Vagina (tissue), 2 donors: ENCODE data around the gene B4GALT3. TPM values are rescaled to one million over a fixed set of nuclear protein-coding genes. Genes with fewer than 3 reads are reported as not detected.

Source experiments
- DNase-seq, 2 donors: peaks; one replicate each; pipeline ENCODE4 v3.0.0-alpha.2; 2017; ENCODE audit errors: extremely low spot score in 2 of 2
- H3K27ac ChIP-seq: fragments of 200-600 bp; sonication (generic); one replicate; pipeline ENCODE4 v1.5.1; 2019
- H3K27me3 ChIP-seq: fragments of 200-600 bp; sonication (generic); one replicate; pipeline ENCODE4 v1.5.1; 2019
- H3K36me3 ChIP-seq, 2 donors: fragments of 200-600 bp; sonication (generic); one replicate each; pipeline ENCODE4 v1.5.1; 2017 to 2019
- H3K4me1 ChIP-seq: fragments of 200-600 bp; sonication (generic); one replicate; pipeline ENCODE4 v1.5.1; 2019
- H3K4me3 ChIP-seq, 2 donors: fragments of 200-600 bp; sonication (generic); 1 replicate in 1 of 2; 2 replicates in 1 of 2; pipeline ENCODE4 v1.5.1; 2016 to 2019
- H3K9me3 ChIP-seq: fragments of 200-600 bp; sonication (generic); one replicate; pipeline ENCODE4 v1.5.1; 2019
- POLR2A ChIP-seq, 2 donors: fragments of 450-650 bp; IDR thresholded peaks; one replicate each; pipeline ENCODE4 v1.6.1; 2017; ENCODE audit warnings: antibody characterized with exemption in 2 of 2, mild to moderate bottlenecking in 2 of 2, moderate library complexity in 2 of 2
- POLR2AphosphoS5 ChIP-seq, 2 donors: sonication (generic); formaldehyde crosslinking; IDR thresholded peaks; one replicate each; pipeline ENCODE4 v1.9.0; 2017; ENCODE audit warnings: antibody characterized with exemption in 2 of 2, mild to moderate bottlenecking in 2 of 2, low read depth in 1 of 2; ENCODE audit not compliant: insufficient read depth in 1 of 2
- intact Hi-C: fragments of 100-400 bp; cut with DNase I; formaldehyde crosslinking; loops from one replicate; pipeline ENCODE4 v1.15.1; 2023
- total RNA-seq: library from RNA; depleted of rRNA; stranded (reverse); fragments of >200 nt; gene quantifications from one replicate; pipeline ENCODE4 v1.2.3, GENCODE V29; 2016
- TF ChIP-seq, protein P1 (sequence below), 3 experiments: fragments of 450-650 bp in 2 of 3; fragments of 200-600 bp in 1 of 3; sonication (generic) in 1 of 3; IDR thresholded peaks; one replicate each; pipeline ENCODE4 v1.5.1; 2017 to 2019; ENCODE audit warnings: antibody characterized with exemption in 3 of 3, mild to moderate bottlenecking in 2 of 3, moderate library complexity in 2 of 3

The B4GALT3 gene
- total RNA-seq, 1 donor from 2014 or later, result 16.2 TPM

- intact Hi-C loops, result loop anchor here (10.0 kb wide), 1 partner anchor 194 kb away; no protein-coding TSS in a partner anchor
- Histone ChIP-seq H3K36me3 (peaks cover 0 to 16% of the 10 kb centered on the region in 2 donors), H3K4me1 (peaks cover 32% of the 10 kb centered on the region), H3K27ac (peak overlapping the region; percentile 20), H3K4me3 (no peak overlapping the region), H3K9me3 (no peaks in the 10 kb centered on the region), H3K27me3 (no peaks in the 10 kb centered on the region)
- TF ChIP-seq POLR2A (IDR thresholded peaks at IDR 0.05) (no peak), POLR2AphosphoS5 (IDR thresholded peaks at IDR 0.05; ENCODE audit: insufficient read depth in 1 of 2, low read depth in 1 of 2) (peak in 1 of 2 donors; percentile 64)
- TF ChIP-seq, protein P1, sequence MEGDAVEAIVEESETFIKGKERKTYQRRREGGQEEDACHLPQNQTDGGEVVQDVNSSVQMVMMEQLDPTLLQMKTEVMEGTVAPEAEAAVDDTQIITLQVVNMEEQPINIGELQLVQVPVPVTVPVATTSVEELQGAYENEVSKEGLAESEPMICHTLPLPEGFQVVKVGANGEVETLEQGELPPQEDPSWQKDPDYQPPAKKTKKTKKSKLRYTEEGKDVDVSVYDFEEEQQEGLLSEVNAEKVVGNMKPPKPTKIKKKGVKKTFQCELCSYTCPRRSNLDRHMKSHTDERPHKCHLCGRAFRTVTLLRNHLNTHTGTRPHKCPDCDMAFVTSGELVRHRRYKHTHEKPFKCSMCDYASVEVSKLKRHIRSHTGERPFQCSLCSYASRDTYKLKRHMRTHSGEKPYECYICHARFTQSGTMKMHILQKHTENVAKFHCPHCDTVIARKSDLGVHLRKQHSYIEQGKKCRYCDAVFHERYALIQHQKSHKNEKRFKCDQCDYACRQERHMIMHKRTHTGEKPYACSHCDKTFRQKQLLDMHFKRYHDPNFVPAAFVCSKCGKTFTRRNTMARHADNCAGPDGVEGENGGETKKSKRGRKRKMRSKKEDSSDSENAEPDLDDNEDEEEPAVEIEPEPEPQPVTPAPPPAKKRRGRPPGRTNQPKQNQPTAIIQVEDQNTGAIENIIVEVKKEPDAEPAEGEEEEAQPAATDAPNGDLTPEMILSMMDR (IDR thresholded peaks at IDR 0.05), result no peak
- no peak for DNase-seq
Observed at GRCh38 chr1:161190962-161191521, 13.7 kb upstream of the B4GALT3 start.

DNA sequence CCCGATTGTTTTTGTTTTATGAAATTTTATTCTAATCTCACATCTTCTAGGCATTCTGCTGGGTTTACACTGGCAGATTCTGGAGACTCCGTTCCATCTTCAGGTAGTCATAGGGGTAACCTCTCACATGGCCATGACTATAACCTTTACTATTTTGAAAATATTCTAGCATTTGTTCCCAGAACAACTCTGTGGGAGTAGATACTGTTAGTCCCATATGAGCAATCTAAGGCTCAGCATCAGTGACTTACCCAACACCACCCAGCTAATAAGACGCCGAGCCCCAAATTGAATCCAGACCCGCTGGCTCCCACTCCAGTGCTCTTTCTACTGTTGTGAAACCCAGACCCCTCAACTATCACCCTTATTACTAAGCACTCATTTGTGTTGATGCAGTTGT is 11.7 kb upstream of the B4GALT3 start:
- Histone ChIP-seq H3K9me3 (no peaks in the 10 kb centered on the region), H3K4me3 (no peak overlapping the region), H3K27ac (no peak overlapping the region), H3K4me1 (peaks cover 37% of the 10 kb centered on the region), H3K36me3 (peaks cover 0 to 16% of the 10 kb centered on the region in 2 donors), H3K27me3 (no peaks in the 10 kb centered on the region)
- no peak for DNase-seq
- TF ChIP-seq, protein P1 (IDR thresholded peaks at IDR 0.05), result no peak
- TF ChIP-seq POLR2AphosphoS5 (IDR thresholded peaks at IDR 0.05; ENCODE audit: insufficient read depth in 1 of 2, low read depth in 1 of 2) (no peak), POLR2A (IDR thresholded peaks at IDR 0.05) (no peak)
- intact Hi-C loops, result no loop called here

DNA sequence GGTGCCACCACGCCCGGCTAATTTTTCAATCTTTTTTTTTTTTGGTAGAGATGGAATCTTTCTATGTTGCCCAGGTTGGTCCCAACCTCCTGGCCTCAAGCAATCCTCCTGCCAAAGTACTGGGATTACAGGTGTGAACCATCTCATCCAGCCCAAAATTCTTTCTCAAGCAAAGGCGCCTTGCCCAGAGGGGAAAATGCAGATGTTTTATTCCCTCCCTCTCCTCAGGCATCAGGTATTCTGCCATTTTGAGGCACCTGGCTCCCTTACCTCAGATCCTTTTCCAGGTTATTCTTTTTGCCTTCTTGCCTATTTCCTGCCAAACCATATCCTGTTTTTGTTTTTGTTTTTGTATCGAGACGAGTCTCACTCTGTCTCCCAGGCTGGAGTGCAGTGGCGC is 11.1 kb upstream of the B4GALT3 start:
- H3K27ac ChIP-seq, result no peak overlapping the region
- peaks cover 31% of the 10 kb centered on the region for H3K4me1 ChIP-seq
- TF ChIP-seq POLR2A (IDR thresholded peaks at IDR 0.05), result no peak
- no peak for TF ChIP-seq POLR2AphosphoS5 (IDR thresholded peaks at IDR 0.05; ENCODE audit: insufficient read depth in 1 of 2, low read depth in 1 of 2)
- TF ChIP-seq, protein P1 (IDR thresholded peaks at IDR 0.05), result no peak
- no peak overlapping the region for H3K4me3 ChIP-seq
- DNase-seq, result no peak
- no peaks in the 10 kb centered on the region for H3K27me3 ChIP-seq
- H3K36me3 ChIP-seq, result peaks cover 0 to 14% of the 10 kb centered on the region in 2 donors
- H3K9me3 ChIP-seq, result no peaks in the 10 kb centered on the region
- intact Hi-C loops, result no loop called here

DNA sequence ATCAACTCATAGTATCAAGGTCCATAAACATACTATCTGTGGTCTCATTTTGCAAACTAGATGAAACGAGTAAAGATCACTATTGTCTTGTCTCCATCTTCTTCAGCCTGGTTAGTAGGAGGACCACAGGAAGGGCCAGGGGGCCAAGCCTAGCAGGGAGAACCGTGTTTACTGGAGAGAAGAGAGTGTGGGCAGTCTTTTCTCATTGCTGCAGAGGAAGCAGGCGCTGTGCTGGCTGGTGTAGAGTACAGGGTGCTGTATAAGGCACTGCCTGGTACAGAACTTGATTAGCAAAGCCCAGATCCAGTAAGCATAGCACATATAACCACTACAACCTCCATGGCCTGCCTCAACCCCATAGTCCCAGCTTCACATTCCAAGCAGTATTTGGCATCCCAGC is 10.0 kb upstream of the B4GALT3 start:
- H3K36me3 ChIP-seq, result peaks cover 0 to 8% of the 10 kb centered on the region in 2 donors
- peaks cover 31% of the 10 kb centered on the region for H3K4me1 ChIP-seq
- intact Hi-C loops, result no loop called here
- H3K27me3 ChIP-seq, result no peaks in the 10 kb centered on the region
- H3K9me3 ChIP-seq, result no peaks in the 10 kb centered on the region
- no peak for DNase-seq
- TF ChIP-seq, protein P1 (IDR thresholded peaks at IDR 0.05), result no peak
- no peak for TF ChIP-seq POLR2A (IDR thresholded peaks at IDR 0.05)
- TF ChIP-seq POLR2AphosphoS5 (IDR thresholded peaks at IDR 0.05; ENCODE audit: insufficient read depth in 1 of 2, low read depth in 1 of 2), result no peak
- H3K27ac ChIP-seq, result peak overlapping the region; percentile 60
- H3K4me3 ChIP-seq, result no peak overlapping the region

- intact Hi-C loops, result no loop called here
- peaks cover 0 to 3% of the 10 kb centered on the region in 2 donors for H3K36me3 ChIP-seq
- no peaks in the 10 kb centered on the region for H3K27me3 ChIP-seq
- TF ChIP-seq POLR2A (IDR thresholded peaks at IDR 0.05) (no peak), POLR2AphosphoS5 (IDR thresholded peaks at IDR 0.05; ENCODE audit: insufficient read depth in 1 of 2, low read depth in 1 of 2) (no peak)
- TF ChIP-seq, protein P1 (IDR thresholded peaks at IDR 0.05), result no peak
- DNase-seq, result no peak
- no peaks in the 10 kb centered on the region for H3K9me3 ChIP-seq
- peaks cover 30% of the 10 kb centered on the region for H3K4me1 ChIP-seq
- H3K27ac ChIP-seq, result peak overlapping the region; percentile 60
- H3K4me3 ChIP-seq, result no peak overlapping the region
Observed at GRCh38 chr1:161185732-161186311, 8.5 kb upstream of the B4GALT3 start.
